NB4 (cell line): Measurements from ENCODE around the gene PIERCE2.

Experiments
- MAX ChIP-seq: IDR thresholded peaks from 2 replicates; pipeline ENCODE4 v1.6.1; 2011; ENCODE audit warnings: low read depth, low read length
- MYC ChIP-seq: IDR thresholded peaks from 2 replicates; pipeline ENCODE4 v1.6.1; 2011; ENCODE audit warnings: low read depth, low read length
- POLR2A ChIP-seq: IDR thresholded peaks from 2 replicates; pipeline ENCODE4 v1.6.1; 2011; ENCODE audit warnings: mild to moderate bottlenecking; ENCODE audit not compliant: insufficient read length; ENCODE audit errors: extremely low read depth
- TF ChIP-seq, protein P1 (sequence below): IDR thresholded peaks from one replicate; pipeline ENCODE4 v1.5.1; 2012; ENCODE audit warnings: low read depth, low read length

- TF ChIP-seq POLR2A (no peak), MYC (no peak), MAX (no peak)
- TF ChIP-seq, protein P1, sequence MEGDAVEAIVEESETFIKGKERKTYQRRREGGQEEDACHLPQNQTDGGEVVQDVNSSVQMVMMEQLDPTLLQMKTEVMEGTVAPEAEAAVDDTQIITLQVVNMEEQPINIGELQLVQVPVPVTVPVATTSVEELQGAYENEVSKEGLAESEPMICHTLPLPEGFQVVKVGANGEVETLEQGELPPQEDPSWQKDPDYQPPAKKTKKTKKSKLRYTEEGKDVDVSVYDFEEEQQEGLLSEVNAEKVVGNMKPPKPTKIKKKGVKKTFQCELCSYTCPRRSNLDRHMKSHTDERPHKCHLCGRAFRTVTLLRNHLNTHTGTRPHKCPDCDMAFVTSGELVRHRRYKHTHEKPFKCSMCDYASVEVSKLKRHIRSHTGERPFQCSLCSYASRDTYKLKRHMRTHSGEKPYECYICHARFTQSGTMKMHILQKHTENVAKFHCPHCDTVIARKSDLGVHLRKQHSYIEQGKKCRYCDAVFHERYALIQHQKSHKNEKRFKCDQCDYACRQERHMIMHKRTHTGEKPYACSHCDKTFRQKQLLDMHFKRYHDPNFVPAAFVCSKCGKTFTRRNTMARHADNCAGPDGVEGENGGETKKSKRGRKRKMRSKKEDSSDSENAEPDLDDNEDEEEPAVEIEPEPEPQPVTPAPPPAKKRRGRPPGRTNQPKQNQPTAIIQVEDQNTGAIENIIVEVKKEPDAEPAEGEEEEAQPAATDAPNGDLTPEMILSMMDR: no peak
Measured at GRCh38 chr15:55379095-55379494, 29.2 kb upstream of the PIERCE2 start.
